ENCODE measurements around the gene CDC45.

GRCh38 chr22:19508024-19508776 lies 28.5 kb downstream of the CDC45 start:
- no peak for TF ChIP-seq CTCF (IDR thresholded peaks at IDR 0.05)
- TF ChIP-seq POLR2A (IDR thresholded peaks at IDR 0.05), result no peak
